Esophagus squamous epithelium (tissue), 5 donors: ENCODE results near the gene RNF220. TPM values are rescaled to one million over a fixed set of nuclear protein-coding genes. Genes with fewer than 3 reads are reported as not detected.

Source experiments
- DNase-seq: peaks from one replicate; lab custom pipeline; 2025; lab: John Stamatoyannopoulos, UW
- H3K27ac ChIP-seq, 4 donors: fragments of 200-600 bp; sonication (generic); one replicate each; pipeline ENCODE4 v1.5.1; 2016 to 2019; ENCODE audit warnings: mild to moderate bottlenecking in 1 of 4
- H3K27me3 ChIP-seq, 4 donors: fragments of 200-600 bp; sonication (generic); 1 replicate in 3 of 4; 2 replicates in 1 of 4; pipeline versions ENCODE4 v1.5.1 to v1.6.0; 2017 to 2021; ENCODE audit warnings: antibody characterized with exemption in 1 of 4
- H3K36me3 ChIP-seq, 3 donors: fragments of 200-600 bp; sonication (generic); one replicate each; pipeline ENCODE4 v1.5.1; 2016 to 2019
- H3K4me1 ChIP-seq, 3 donors: fragments of 200-600 bp; sonication (generic); one replicate each; pipeline ENCODE4 v1.5.1; 2017 to 2019
- H3K4me3 ChIP-seq, 4 donors: fragments of 200-600 bp; sonication (generic); 1 replicate in 3 of 4; 2 replicates in 1 of 4; pipeline ENCODE4 v1.5.1; 2016 to 2019; ENCODE audit warnings: mild to moderate bottlenecking in 2 of 4, moderate library complexity in 1 of 4
- H3K9me3 ChIP-seq, 3 donors: fragments of 200-600 bp; sonication (generic); one replicate each; pipeline ENCODE4 v1.5.1; 2016 to 2019
- POLR2A ChIP-seq, 4 donors: fragments of 450-650 bp; IDR thresholded peaks; one replicate each; pipeline ENCODE4 v1.6.1; 2017; ENCODE audit warnings: antibody characterized with exemption in 4 of 4, mild to moderate bottlenecking in 4 of 4, moderate library complexity in 3 of 4
- WGBS, 2 donors: methylation state at CpG; one replicate each; pipeline ENCODE4 v1.1.5; 2018; 5-methylcytosine and 5-hydroxymethylcytosine counted together
- intact Hi-C: fragments of 100-400 bp; cut with DNase I; formaldehyde crosslinking; loops from one replicate; pipeline ENCODE4 v1.15.0; 2022
- total RNA-seq, 4 donors: library from RNA; depleted of rRNA; stranded (reverse); fragments of >200 nt; gene quantifications; one replicate each; pipeline ENCODE4 v1.1.0, GENCODE V29; 2016
- TF ChIP-seq, protein P1 (sequence below), 6 experiments: fragments of 450-650 bp in 4 of 6; fragments of 200-600 bp in 2 of 6; sonication (generic) in 2 of 6; IDR thresholded peaks; one replicate each; pipeline ENCODE4 v1.5.1; 2016 to 2019; ENCODE audit warnings: antibody characterized with exemption in 6 of 6, mild to moderate bottlenecking in 4 of 6, moderate library complexity in 4 of 6
- donor health status: DM: yes; HTN: yes; CAD: no.

Gene RNF220
- total RNA-seq, 4 donors from 2014 or later = 44.8 to 111 (median 60.3) TPM

DNA sequence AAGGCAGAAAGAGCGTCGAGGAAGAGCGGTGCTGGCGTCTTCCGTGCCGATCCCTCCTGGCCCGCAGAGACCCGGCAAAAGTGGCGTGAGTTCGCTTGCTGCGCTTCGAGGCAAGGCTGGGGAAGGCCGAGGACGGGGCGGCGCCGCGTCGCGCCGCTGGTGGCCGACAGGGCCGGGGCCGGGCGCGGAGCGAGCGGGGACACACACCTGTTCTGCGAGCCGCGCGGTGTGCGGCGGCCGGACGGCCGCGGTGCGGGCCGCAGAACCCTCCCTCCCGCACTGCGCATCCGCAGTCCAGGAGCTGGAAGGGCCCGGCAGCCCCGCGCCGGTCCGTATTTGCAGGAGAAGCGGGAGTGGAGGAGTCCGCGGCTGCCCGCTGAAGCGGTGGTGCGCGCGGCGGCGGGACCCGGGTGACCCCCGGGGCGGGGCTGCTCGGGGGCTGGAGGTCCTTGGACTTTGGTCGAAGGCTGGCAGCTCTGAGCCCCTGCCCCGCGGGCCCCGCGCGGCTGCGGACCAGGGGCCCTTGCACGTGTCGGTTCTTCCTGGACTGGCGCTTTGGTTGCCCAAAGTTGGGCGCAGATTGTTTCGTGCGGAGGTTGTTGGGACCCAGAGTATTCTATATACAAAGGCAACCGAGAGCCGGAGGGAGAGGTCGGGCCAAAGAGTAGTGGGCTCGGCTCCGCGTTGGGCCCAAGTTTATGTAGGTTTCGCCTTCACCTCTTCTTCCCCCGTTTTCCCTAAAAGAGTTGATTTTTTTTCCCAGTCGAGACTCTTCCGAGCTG lies 2.6 kb downstream of the RNF220 start:
- no peak for DNase-seq
- Histone ChIP-seq H3K4me3 (peak overlapping the region; percentile 24 to 62 (median 48)), H3K27me3 (peaks cover 23 to 100% (median 41%) of the 10 kb centered on the region in 4 donors), H3K4me1 (peaks cover 21 to 48% (median 26%) of the 10 kb centered on the region in 3 donors), H3K36me3 (no peaks in the 10 kb centered on the region), H3K9me3 (peaks cover 0 to 4% (median 0%) of the 10 kb centered on the region in 3 donors), H3K27ac (no peak overlapping the region)
- 16 to 17% methylated on average over 16 to 29 of the region's 85 CpGs for WGBS, 2 donors
- TF ChIP-seq, protein P1, sequence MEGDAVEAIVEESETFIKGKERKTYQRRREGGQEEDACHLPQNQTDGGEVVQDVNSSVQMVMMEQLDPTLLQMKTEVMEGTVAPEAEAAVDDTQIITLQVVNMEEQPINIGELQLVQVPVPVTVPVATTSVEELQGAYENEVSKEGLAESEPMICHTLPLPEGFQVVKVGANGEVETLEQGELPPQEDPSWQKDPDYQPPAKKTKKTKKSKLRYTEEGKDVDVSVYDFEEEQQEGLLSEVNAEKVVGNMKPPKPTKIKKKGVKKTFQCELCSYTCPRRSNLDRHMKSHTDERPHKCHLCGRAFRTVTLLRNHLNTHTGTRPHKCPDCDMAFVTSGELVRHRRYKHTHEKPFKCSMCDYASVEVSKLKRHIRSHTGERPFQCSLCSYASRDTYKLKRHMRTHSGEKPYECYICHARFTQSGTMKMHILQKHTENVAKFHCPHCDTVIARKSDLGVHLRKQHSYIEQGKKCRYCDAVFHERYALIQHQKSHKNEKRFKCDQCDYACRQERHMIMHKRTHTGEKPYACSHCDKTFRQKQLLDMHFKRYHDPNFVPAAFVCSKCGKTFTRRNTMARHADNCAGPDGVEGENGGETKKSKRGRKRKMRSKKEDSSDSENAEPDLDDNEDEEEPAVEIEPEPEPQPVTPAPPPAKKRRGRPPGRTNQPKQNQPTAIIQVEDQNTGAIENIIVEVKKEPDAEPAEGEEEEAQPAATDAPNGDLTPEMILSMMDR (IDR thresholded peaks at IDR 0.05) = no peak
- no peak for TF ChIP-seq POLR2A (IDR thresholded peaks at IDR 0.05)
- intact Hi-C loops = no loop called here

DNA sequence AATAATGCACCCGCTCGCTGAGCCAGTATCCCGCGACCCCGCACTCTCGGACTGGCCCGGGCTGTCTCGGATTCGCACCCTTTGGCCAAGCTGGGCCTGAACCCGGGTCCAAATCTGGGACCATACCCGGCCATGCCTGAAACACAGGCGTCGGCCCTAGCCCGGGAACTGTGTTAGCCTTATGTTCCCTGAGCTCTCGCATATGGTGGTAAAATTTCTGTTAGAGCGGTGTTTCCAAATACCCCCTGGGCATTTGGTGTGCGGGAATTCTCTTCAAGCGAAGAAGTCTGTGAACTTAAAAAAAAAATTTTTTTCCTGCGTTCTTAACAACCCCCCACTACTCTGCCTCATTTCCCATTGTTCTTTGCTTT lies 3.1 kb downstream of the RNF220 start:
- intact Hi-C loops = no loop called here
- no peak for DNase-seq
- no peaks in the 10 kb centered on the region for H3K36me3 ChIP-seq
- H3K9me3 ChIP-seq = peaks cover 0 to 4% (median 0%) of the 10 kb centered on the region in 3 donors
- 19 to 23% methylated on average over 17 to 18 of the region's 19 CpGs for WGBS, 2 donors
- peak overlapping the region in 1 of 4 donors; percentile 62 for H3K4me3 ChIP-seq
- TF ChIP-seq, protein P1 (IDR thresholded peaks at IDR 0.05) = no peak
- TF ChIP-seq POLR2A (IDR thresholded peaks at IDR 0.05) = no peak
- H3K4me1 ChIP-seq = peaks cover 21 to 48% (median 26%) of the 10 kb centered on the region in 3 donors
- no peak overlapping the region for H3K27ac ChIP-seq
- peaks cover 23 to 100% (median 41%) of the 10 kb centered on the region in 4 donors for H3K27me3 ChIP-seq

DNA sequence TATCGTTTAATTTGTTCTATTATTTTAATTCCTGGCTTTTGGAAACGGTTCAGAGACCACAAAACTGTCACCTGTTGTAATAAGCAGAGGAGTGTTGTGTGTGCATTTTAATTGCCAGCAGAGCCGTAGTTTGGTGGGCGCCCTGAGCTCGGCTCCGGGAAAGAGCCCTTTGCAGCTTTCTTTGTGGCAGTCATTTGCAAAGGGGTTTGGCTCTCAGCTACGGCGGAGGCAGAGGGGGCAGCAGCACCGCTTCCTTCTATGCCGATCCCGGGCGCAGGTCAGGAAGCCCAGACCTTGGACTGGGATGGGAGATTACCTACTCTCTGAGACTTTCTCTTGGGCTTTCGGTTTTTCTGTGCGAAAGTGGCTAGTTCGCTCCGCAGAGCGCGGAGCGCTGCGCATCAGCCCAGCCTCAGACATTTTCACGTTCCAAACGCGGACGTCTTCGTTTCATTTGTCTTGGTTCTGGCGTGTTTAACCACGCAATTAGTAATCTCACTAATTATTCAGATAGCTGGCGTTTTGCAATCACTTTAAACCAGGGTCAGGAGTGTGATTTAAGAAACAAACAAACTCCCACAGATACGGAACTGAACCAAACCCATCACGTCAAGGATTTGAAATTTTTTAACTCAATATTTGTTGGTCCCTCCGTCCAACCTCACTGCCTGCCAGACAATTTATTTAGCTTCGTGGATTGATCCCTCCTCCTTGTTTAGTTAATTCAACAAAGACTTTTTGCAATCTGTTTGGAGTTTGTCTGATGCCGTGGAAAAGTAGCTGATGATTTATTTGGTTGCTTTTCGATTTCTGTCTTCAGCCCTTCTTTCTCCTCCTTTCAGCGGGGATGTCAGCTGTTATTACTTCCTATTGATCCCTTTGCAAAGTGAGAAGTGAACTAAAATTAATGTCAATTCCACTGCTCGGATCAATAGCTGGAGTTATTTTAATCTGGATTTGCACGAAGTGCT lies 3.9 kb downstream of the RNF220 start:
- WGBS, 2 donors = 17 to 22% methylated on average over 24 to 35 of the region's 37 CpGs
- intact Hi-C loops = no loop called here
- no peak for TF ChIP-seq POLR2A (IDR thresholded peaks at IDR 0.05)
- TF ChIP-seq, protein P1 (IDR thresholded peaks at IDR 0.05) = no peak
- peak overlapping the region in 1 of 4 donors; percentile 9 for H3K4me3 ChIP-seq
- peaks cover 23 to 100% (median 40%) of the 10 kb centered on the region in 4 donors for H3K27me3 ChIP-seq
- H3K27ac ChIP-seq = no peak overlapping the region
- peaks cover 21 to 48% (median 26%) of the 10 kb centered on the region in 3 donors for H3K4me1 ChIP-seq
- H3K36me3 ChIP-seq = no peaks in the 10 kb centered on the region
- DNase-seq = no peak
- peaks cover 0 to 4% (median 0%) of the 10 kb centered on the region in 3 donors for H3K9me3 ChIP-seq

DNA sequence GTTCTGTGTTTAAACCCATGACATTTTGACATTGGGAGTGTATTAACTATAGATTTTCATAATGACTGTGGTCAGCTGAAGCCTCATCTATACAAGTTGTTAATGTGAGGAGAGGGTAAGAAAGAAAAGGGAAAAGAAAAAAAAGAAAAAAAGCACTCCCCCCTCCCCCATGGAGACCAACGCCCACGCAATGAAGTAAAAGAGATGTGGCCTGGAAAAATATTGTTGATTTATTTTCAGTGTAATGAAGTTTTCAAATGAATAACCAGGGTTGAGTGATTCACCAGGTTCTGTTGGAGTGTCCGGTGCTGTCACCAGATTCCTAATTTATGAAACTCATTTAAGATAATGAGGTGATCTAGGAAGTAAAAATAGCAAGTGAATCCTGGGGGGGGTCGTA lies 4.7 kb downstream of the RNF220 start:
- no peak for TF ChIP-seq POLR2A (IDR thresholded peaks at IDR 0.05)
- TF ChIP-seq, protein P1 (IDR thresholded peaks at IDR 0.05) = no peak
- H3K27me3 ChIP-seq = peaks cover 23 to 100% (median 42%) of the 10 kb centered on the region in 4 donors
- H3K9me3 ChIP-seq = peaks cover 0 to 4% (median 0%) of the 10 kb centered on the region in 3 donors
- intact Hi-C loops = no loop called here
- 40 to 41% methylated on average over 4 of the region's 4 CpGs for WGBS, 2 donors
- H3K27ac ChIP-seq = no peak overlapping the region
- no peak overlapping the region for H3K4me3 ChIP-seq
- peaks cover 21 to 44% (median 25%) of the 10 kb centered on the region in 3 donors for H3K4me1 ChIP-seq
- no peak for DNase-seq
- no peaks in the 10 kb centered on the region for H3K36me3 ChIP-seq
